COLO668 (cell line): ENCODE results near the gene KRTCAP2.

ENCODE experiments used
- DNase-seq: peaks from one replicate; lab custom pipeline; 2025; ENCODE audit not compliant: unreplicated experiment; lab: John Stamatoyannopoulos, UW

Gene KRTCAP2

GRCh38 chr1:155135415-155136028 lies 37.6 kb downstream of the KRTCAP2 start, which contains the start of gene SLC50A1:
SLC50A1 (plus strand) TSS chr1:155135852; CDS start chr1:155135912, 60 bp downstream.
- DNase-seq, result peak; percentile 97

- DNase-seq, result peak; percentile 85
Observed at GRCh38 chr1:155134880-155135414, 38.2 kb downstream of the KRTCAP2 start.

- no peak for DNase-seq
Observed at GRCh38 chr1:155134322-155134721, 38.8 kb downstream of the KRTCAP2 start.

GRCh38 chr1:155133799-155134281 lies 39.3 kb downstream of the KRTCAP2 start:
- no peak for DNase-seq

- DNase-seq, result no peak
Observed at GRCh38 chr1:155131856-155132255, 41.2 kb downstream of the KRTCAP2 start.

GRCh38 chr1:155131285-155131684 lies 41.8 kb downstream of the KRTCAP2 start:
- no peak for DNase-seq

- no peak for DNase-seq
Observed at GRCh38 chr1:155130272-155131006, 42.7 kb downstream of the KRTCAP2 start.

GRCh38 chr1:155128755-155129473 lies 44.2 kb downstream of the KRTCAP2 start:
- DNase-seq, result peak; percentile 82

- peak; percentile 45 for DNase-seq
Observed at GRCh38 chr1:155127967-155128754, 44.9 kb downstream of the KRTCAP2 start.

GRCh38 chr1:155127105-155127966 lies 45.8 kb downstream of the KRTCAP2 start, which contains the start of gene EFNA1:
EFNA1 (plus strand) TSS chr1:155127876; CDS start chr1:155127978, 102 bp downstream.
- DNase-seq, result peak; percentile 90

GRCh38 chr1:155126556-155127104 lies 46.5 kb downstream of the KRTCAP2 start:
- DNase-seq, result peak; percentile 94

GRCh38 chr1:155125946-155126555 lies 47.1 kb downstream of the KRTCAP2 start:
- DNase-seq, result peak; percentile 93

GRCh38 chr1:155125511-155125945 lies 47.6 kb downstream of the KRTCAP2 start:
- peak; percentile 56 for DNase-seq

GRCh38 chr1:155124503-155125463 lies 48.3 kb downstream of the KRTCAP2 start:
- DNase-seq, result no peak

- no peak for DNase-seq
Observed at GRCh38 chr1:155123801-155124200, 49.3 kb downstream of the KRTCAP2 start.

- no peak for DNase-seq
Observed at GRCh38 chr1:155122308-155122707, 50.8 kb downstream of the KRTCAP2 start.

- no peak for DNase-seq
Observed at GRCh38 chr1:155121249-155121648, 51.9 kb downstream of the KRTCAP2 start.

- DNase-seq, result no peak
Observed at GRCh38 chr1:155120253-155120652, 52.9 kb downstream of the KRTCAP2 start.
